Left lung (tissue), 14 donors: ENCODE results near the gene LRGUK. TPM values are rescaled to one million over a fixed set of nuclear protein-coding genes. Genes with fewer than 3 reads are reported as not detected.
"Not testable (repeated sequence)": the region's sequence is repeated elsewhere in the genome, so short reads cannot be mapped to it uniquely, and the experiment has no call there.

ENCODE experiments used
- ATAC-seq: fragments of 200-7000 bp; cut with Tn5 transposase; one replicate; pipeline ENCODE4 v1.9.1; 2020; ENCODE audit warnings: moderate library complexity
- DNase-seq, 4 donors: peaks; one replicate each; pipeline ENCODE4 v3.0.0-alpha.2; 2013 to 2020
- H3K27ac ChIP-seq, 2 donors: fragments of 200-600 bp; sonication (generic) in 1 of 2; one replicate each; pipeline versions ENCODE4 v1.5.0 to v1.8.0; 2020 to 2021
- H3K27me3 ChIP-seq, 2 donors: fragments of 200-600 bp; sonication (generic) in 1 of 2; one replicate each; pipeline versions ENCODE4 v1.5.0 to v1.8.0; 2020 to 2021
- H3K36me3 ChIP-seq, 2 donors: fragments of 200-600 bp; sonication (generic) in 1 of 2; one replicate each; pipeline versions ENCODE4 v1.5.0 to v1.8.0; 2020 to 2021
- H3K4me1 ChIP-seq, 2 donors: fragments of 200-600 bp; one replicate each; pipeline ENCODE4 v1.8.0; 2021
- H3K4me3 ChIP-seq, 2 donors: fragments of 200-600 bp; sonication (generic) in 1 of 2; one replicate each; pipeline versions ENCODE4 v1.5.0 to v1.8.0; 2020 to 2021; ENCODE audit warnings: mild to moderate bottlenecking in 1 of 2
- H3K9me3 ChIP-seq, 2 donors: fragments of 200-600 bp; sonication (generic) in 1 of 2; one replicate each; pipeline versions ENCODE4 v1.5.0 to v1.8.0; 2020 to 2021
- intact Hi-C, 2 donors: fragments of 100-400 bp; cut with DNase I; formaldehyde crosslinking; loops; one replicate each; pipeline versions ENCODE4 v1.11.2 to v1.14.2; 2022
- long read RNA-seq, 12 donors: library from polyadenylated mRNA in 2 of 12; unstranded in 2 of 12; transcript quantifications; one replicate each; pipeline ENCODE4 v2.0.0 and lab custom pipeline, GENCODE V29; 2019 to 2026
- polyA plus RNA-seq, 6 donors: library from polyadenylated mRNA; unstranded; fragments of 120-200 nt; gene quantifications; one replicate each; pipeline ENCODE4 v1.2.1, GENCODE V29; 2013; ENCODE audit not compliant: insufficient read length in 6 of 6
- total RNA-seq, 2 donors: library from RNA; stranded (reverse); fragmentation: NEBNext Ultra II Directional; extraction: Animal tissue kit (Norgen Biotek cat#: 25700); gene quantifications; one replicate each; pipeline ENCODE4 v1.2.1, GENCODE V29; 2021
- TF ChIP-seq, protein P1 (sequence below), 2 donors: fragments of 200-600 bp; sonication (generic) in 1 of 2; IDR thresholded peaks; one replicate each; pipeline versions ENCODE4 v1.5.0 to v1.8.0; 2021; ENCODE audit warnings: antibody characterized with exemption in 2 of 2
- donor health status: DM: no; HTN: yes; CAD: no.
- donor health status: DM: no; HTN: no; CAD: no.

The LRGUK gene, protein sequence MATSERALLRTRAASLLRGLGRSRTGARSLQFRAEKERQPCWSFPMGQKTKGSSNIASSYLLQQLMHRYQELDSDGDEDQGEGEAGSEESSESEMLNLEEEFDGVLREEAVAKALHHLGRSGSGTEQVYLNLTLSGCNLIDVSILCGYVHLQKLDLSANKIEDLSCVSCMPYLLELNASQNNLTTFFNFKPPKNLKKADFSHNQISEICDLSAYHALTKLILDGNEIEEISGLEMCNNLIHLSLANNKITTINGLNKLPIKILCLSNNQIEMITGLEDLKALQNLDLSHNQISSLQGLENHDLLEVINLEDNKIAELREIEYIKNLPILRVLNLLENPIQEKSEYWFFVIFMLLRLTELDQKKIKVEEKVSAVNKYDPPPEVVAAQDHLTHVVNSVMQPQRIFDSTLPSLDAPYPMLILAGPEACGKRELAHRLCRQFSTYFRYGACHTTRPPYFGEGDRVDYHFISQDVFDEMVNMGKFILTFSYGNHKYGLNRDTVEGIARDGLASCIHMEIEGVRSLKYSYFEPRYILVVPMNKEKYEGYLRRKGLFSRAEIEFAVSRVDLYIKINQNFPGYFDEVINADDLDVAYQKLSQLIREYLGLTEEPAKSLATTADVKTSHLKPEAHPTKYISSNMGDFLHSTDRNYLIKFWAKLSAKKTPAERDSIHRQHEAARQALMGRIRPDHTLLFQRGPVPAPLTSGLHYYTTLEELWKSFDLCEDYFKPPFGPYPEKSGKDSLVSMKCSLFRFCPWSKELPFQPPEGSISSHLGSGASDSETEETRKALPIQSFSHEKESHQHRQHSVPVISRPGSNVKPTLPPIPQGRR
- 1 to 10 TPM in 1 of 2 donors, under 1 TPM in 1; 0.94 to 1.0 TPM for total RNA-seq
- 1 to 10 TPM; 1.5 to 2.7 (median 2.0) TPM for polyA plus RNA-seq
- long read RNA-seq, donor 1, result 0 reads
- long read RNA-seq, donor 2, result 0 reads
- long read RNA-seq, donor 3, result 0 reads
- long read RNA-seq, donor 4, result 0 reads
- long read RNA-seq, donor 5, result 0 reads
- long read RNA-seq, donor 6, result 0 reads
- long read RNA-seq, donor 7, result 0 reads
- long read RNA-seq, donor 8, result 0 reads
- long read RNA-seq, donor 9, result 0 reads
- long read RNA-seq, donor 10, result 0 reads
- long read RNA-seq, donor 11, partial matches to known transcripts, result 0 of 2 reads
- long read RNA-seq, donor 11, other reads (novel, unspliced or antisense), result 0 of 2 reads
- long read RNA-seq, donor 12, result 0 reads

- Histone ChIP-seq H3K9me3 (no peaks in the 10 kb centered on the region), H3K4me1 (peaks cover 0 to 3% of the 10 kb centered on the region in 2 donors), H3K36me3 (no peaks in the 10 kb centered on the region), H3K4me3 (peak within 1 kb of the TSS; percentile 52 to 61), H3K27me3 (no peaks in the 10 kb centered on the region), H3K27ac (no peak within 1 kb of the TSS)
- ATAC-seq (peak; percentile 100), DNase-seq (peak; percentile 82 to 92 (median 88))
- intact Hi-C loops, result loop anchor here in 1 of 2 donors (10.0 kb wide), 1 partner anchor 188 kb away; the partner anchor contains the start of gene SLC35B4
- TF ChIP-seq, protein P1, sequence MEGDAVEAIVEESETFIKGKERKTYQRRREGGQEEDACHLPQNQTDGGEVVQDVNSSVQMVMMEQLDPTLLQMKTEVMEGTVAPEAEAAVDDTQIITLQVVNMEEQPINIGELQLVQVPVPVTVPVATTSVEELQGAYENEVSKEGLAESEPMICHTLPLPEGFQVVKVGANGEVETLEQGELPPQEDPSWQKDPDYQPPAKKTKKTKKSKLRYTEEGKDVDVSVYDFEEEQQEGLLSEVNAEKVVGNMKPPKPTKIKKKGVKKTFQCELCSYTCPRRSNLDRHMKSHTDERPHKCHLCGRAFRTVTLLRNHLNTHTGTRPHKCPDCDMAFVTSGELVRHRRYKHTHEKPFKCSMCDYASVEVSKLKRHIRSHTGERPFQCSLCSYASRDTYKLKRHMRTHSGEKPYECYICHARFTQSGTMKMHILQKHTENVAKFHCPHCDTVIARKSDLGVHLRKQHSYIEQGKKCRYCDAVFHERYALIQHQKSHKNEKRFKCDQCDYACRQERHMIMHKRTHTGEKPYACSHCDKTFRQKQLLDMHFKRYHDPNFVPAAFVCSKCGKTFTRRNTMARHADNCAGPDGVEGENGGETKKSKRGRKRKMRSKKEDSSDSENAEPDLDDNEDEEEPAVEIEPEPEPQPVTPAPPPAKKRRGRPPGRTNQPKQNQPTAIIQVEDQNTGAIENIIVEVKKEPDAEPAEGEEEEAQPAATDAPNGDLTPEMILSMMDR (IDR thresholded peaks at IDR 0.05), result no peak
These were observed at the start of gene LRGUK for GRCh38 chr7:134126966-134127848. Gene LRGUK (plus strand): TSS chr7:134127340. CDS start chr7:134127368, 28 bp downstream.

- H3K4me3 ChIP-seq, ATAC-seq, H3K27me3 ChIP-seq, H3K4me1 ChIP-seq, H3K36me3 ChIP-seq, DNase-seq, H3K9me3 ChIP-seq, H3K27ac ChIP-seq, intact Hi-C loops: not testable (repeated sequence)
These were observed 49.6 kb upstream of the LRGUK start for GRCh38 chr7:134077560-134077959.

DNA sequence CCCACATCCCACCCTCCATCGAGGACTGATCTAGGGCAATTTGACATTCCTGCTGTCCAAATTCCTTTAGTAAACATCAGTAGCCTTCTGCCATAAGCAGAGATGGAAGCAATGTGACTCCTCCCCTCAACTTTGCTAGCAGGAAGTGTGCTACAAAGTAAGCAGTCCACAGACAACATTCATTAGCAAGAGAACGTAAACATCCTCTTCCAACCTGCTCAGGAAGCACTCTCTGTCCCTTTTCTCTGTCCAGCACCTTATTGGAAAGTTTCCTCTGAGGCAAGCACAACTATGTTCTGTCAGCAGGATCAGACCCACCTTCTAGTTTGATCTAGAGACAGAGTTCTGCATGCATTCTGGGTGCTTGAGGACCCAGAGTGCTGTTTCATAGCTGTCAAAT lies 48.1 kb upstream of the LRGUK start:
- Histone ChIP-seq H3K27ac (no peak overlapping the region), H3K9me3 (no peaks in the 10 kb centered on the region), H3K4me1 (no peaks in the 10 kb centered on the region), H3K4me3 (no peak overlapping the region), H3K27me3 (no peaks in the 10 kb centered on the region), H3K36me3 (peaks cover 0 to 4% of the 10 kb centered on the region in 2 donors)
- TF ChIP-seq, protein P1 (IDR thresholded peaks at IDR 0.05), result no peak
- ATAC-seq (no peak), DNase-seq (no peak)
- intact Hi-C loops, result no loop called here

DNA sequence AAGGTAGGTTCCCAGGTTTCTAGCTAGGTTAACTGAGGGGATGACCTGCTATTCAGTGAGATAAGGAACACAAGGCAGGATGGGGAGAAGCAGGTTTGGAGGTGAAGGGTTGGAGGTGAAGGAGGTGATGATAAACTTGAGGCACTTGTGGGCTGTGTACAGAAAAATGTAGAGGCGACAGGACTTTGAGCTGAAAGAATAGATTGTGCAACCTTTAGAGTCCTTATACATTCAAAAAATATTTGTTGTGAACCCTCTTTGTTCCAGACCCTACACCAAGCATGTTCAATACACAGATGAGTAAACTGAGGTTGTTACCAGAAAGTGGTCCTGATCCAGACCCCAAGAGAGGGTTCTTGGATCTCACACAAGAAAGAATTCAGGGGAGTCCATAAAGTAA lies 45.4 kb upstream of the LRGUK start:
- H3K9me3 ChIP-seq, result peaks cover 0 to 4% of the 10 kb centered on the region in 2 donors
- ATAC-seq (no peak), DNase-seq (no peak)
- H3K4me1 ChIP-seq, result no peaks in the 10 kb centered on the region
- no peaks in the 10 kb centered on the region for H3K27me3 ChIP-seq
- H3K27ac ChIP-seq, result no peak overlapping the region
- intact Hi-C loops, result no loop called here
- H3K36me3 ChIP-seq, result no peaks in the 10 kb centered on the region
- TF ChIP-seq, protein P1 (IDR thresholded peaks at IDR 0.05), result no peak
- H3K4me3 ChIP-seq, result no peak overlapping the region
